ENCODE measurements around the gene ANO2. TPM values are rescaled to one million over a fixed set of nuclear protein-coding genes. Genes with fewer than 3 reads are reported as not detected.

Gene ANO2
- total and polyA plus RNA-seq, 2 donors (not counting 3 experiments of a cell fraction or from before 2014, with no cell fraction given), result 15.4 to 65.0 TPM

GRCh38 chr12:5582541-5582940, 362.5 kb downstream of the ANO2 start:
- no peak overlapping the region for H3K27ac ChIP-seq (ENCODE audit: insufficient read depth, low read depth, low read length)
- dilution Hi-C loops (cut with MboI; ENCODE audit: extremely low pct_ligation_motif_present, low sequenced_read_pairs), result no loop called here
- peaks cover 67% of the 10 kb centered on the region for H3K4me1 ChIP-seq (ENCODE audit: control insufficient read depth, extremely low read depth, insufficient read depth, low read length)
- no peaks in the 10 kb centered on the region for H3K9me1 ChIP-seq (replicated peaks; ENCODE audit: control insufficient read depth, extremely low read depth, insufficient read depth, low read length)
- DNase-seq (ENCODE audit: low read depth, low spot score) (no peak), FAIRE-seq (no peak)
- no peak overlapping the region for H3K9ac ChIP-seq (replicated peaks; ENCODE audit: extremely low read depth, insufficient read depth, low read length)
- no TSS peak for BruUV-seq (replicated peaks)
- no peaks in the 10 kb centered on the region for H3K27me3 ChIP-seq (ENCODE audit: control insufficient read depth in 2 of 2, insufficient read depth in 2 of 2, low read length in 2 of 2)
- H3K4me3 ChIP-seq (replicated peaks in 1 of 3; ENCODE audit: insufficient read depth in 1 of 3, low read depth in 1 of 3, low read length in 3 of 3), result no peak overlapping the region
- POLR2A ChIA-PET, result no interaction called here
- intact Hi-C loops (cut with micrococcal nuclease), result no loop called here
- TF ChIP-seq POLR2A (IDR thresholded peaks at IDR 0.05; ENCODE audit: low read depth, low read length), result no peak
- no peak for TF ChIP-seq POLR2AphosphoS5 (IDR thresholded peaks at IDR 0.05; ENCODE audit: insufficient read depth, low read depth, low read length)
- TF ChIP-seq JUN (IDR thresholded peaks at IDR 0.05; ENCODE audit: borderline replicate concordance, insufficient read depth, insufficient read length, low read depth), result no peak
- no peak for TF ChIP-seq CTCF (IDR thresholded peaks at IDR 0.05; ENCODE audit: extremely low read depth in 1 of 2, insufficient read depth in 1 of 2, low read depth in 1 of 2, low read length in 2 of 2)
- TF ChIP-seq MYC (IDR thresholded peaks at IDR 0.05; ENCODE audit: low read depth, low read length), result no peak
- TF ChIP-seq MAX (IDR thresholded peaks at IDR 0.05; ENCODE audit: insufficient read depth, insufficient read length), result no peak
- no peak for TF ChIP-seq FOS (IDR thresholded peaks at IDR 0.05; ENCODE audit: borderline replicate concordance, insufficient read depth, low read length)
- TF ChIP-seq GATA2 (IDR thresholded peaks at IDR 0.05; ENCODE audit: insufficient read depth, insufficient read length, low read depth, low read length), result no peak
- no peak for TF ChIP-seq EZH2 (IDR thresholded peaks at IDR 0.05; ENCODE audit: borderline replicate concordance, low read depth, low read length, severe bottlenecking)
- H4K20me1 ChIP-seq (replicated peaks; ENCODE audit: control insufficient read depth, extremely low read depth, insufficient read depth, low read length), result no peaks in the 10 kb centered on the region
- no peaks in the 10 kb centered on the region for H3K79me2 ChIP-seq (ENCODE audit: control insufficient read depth, insufficient read depth, low read length)
- H2AFZ ChIP-seq (ENCODE audit: low read depth, low read length), result no peak overlapping the region
- CTCF ChIA-PET, result no interaction called here
- H3K36me3 ChIP-seq (ENCODE audit: control insufficient read depth in 2 of 2, extremely low read depth in 1 of 2, insufficient read depth in 2 of 2, low read length in 2 of 2), result peaks cover 4% of the 10 kb centered on the region in 2 experiments
- no peaks in the 10 kb centered on the region for H3K9me3 ChIP-seq (replicated peaks; ENCODE audit: control insufficient read depth, insufficient read depth, low read length)
- H3K4me2 ChIP-seq (ENCODE audit: insufficient read depth, low read length), result peak overlapping the region; percentile 46
